GM19023 (cell line): Measurements from ENCODE around the gene VPS36.
"Not testable (repeated sequence)": the region's sequence is repeated elsewhere in the genome, so short reads cannot be mapped to it uniquely, and the experiment has no call there.

Source experiments
- ATAC-seq: cut with Tn5 transposase; IDR thresholded peaks from one replicate; pipeline ENCODE4 v1.9.1; 2021; ENCODE audit warnings: mild to moderate bottlenecking, moderate library complexity; ENCODE audit not compliant: unreplicated experiment

VPS36 gene

GRCh38 chr13:52446265-52446664, 4.2 kb downstream of the VPS36 start:
- no peak for ATAC-seq

- no peak for ATAC-seq
Observed at GRCh38 chr13:52432456-52432855, 18.0 kb downstream of the VPS36 start.

- ATAC-seq, result no peak
Observed at GRCh38 chr13:52428295-52428694, 22.1 kb downstream of the VPS36 start.

GRCh38 chr13:52421216-52421615, 29.2 kb downstream of the VPS36 start:
- no peak for ATAC-seq

GRCh38 chr13:52419080-52419479, 31.4 kb downstream of the VPS36 start:
- no peak for ATAC-seq

- no peak for ATAC-seq
Observed at GRCh38 chr13:52414963-52415362, 35.5 kb downstream of the VPS36 start.

- no peak for ATAC-seq
Observed at GRCh38 chr13:52414051-52414450, 36.4 kb downstream of the VPS36 start.

- ATAC-seq, result no peak
Observed at GRCh38 chr13:52412128-52412527, 38.3 kb downstream of the VPS36 start.

- peak; percentile 93 for ATAC-seq
Observed at GRCh38 chr13:52411629-52412028, 38.8 kb downstream of the VPS36 start.

- ATAC-seq, result not testable (repeated sequence)
Observed at GRCh38 chr13:52408071-52408658, 42.3 kb downstream of the VPS36 start.

- ATAC-seq, result not testable (repeated sequence)
Observed at GRCh38 chr13:52407436-52407835, 43.0 kb downstream of the VPS36 start.

GRCh38 chr13:52406629-52407028, 43.8 kb downstream of the VPS36 start:
- ATAC-seq, result no peak

GRCh38 chr13:52405767-52406494, 44.5 kb downstream of the VPS36 start, which contains the start of gene THSD1:
Gene THSD1 (minus strand): TSS chr13:52406172. CDS start chr13:52402600, 3,572 bp downstream.
- peak; percentile 68 for ATAC-seq

GRCh38 chr13:52405369-52405766, 45.1 kb downstream of the VPS36 start:
- ATAC-seq, result no peak

- no peak for ATAC-seq
Observed at GRCh38 chr13:52399708-52400107, 50.7 kb downstream of the VPS36 start.

- ATAC-seq, result no peak
Observed at GRCh38 chr13:52399046-52399445, 51.4 kb downstream of the VPS36 start.

GRCh38 chr13:52395704-52396103, 54.7 kb downstream of the VPS36 start:
- no peak for ATAC-seq

- ATAC-seq, result no peak
Observed at GRCh38 chr13:52394586-52394985, 55.8 kb downstream of the VPS36 start.

GRCh38 chr13:52393572-52394357, 56.7 kb downstream of the VPS36 start:
- no peak for ATAC-seq

GRCh38 chr13:52387721-52388120, 62.7 kb downstream of the VPS36 start:
- no peak for ATAC-seq

- no peak for ATAC-seq
Observed at GRCh38 chr13:52385870-52386269, 64.6 kb downstream of the VPS36 start.

- no peak for ATAC-seq
Observed at GRCh38 chr13:52383366-52383765, 67.1 kb downstream of the VPS36 start.
